CD4-positive, alpha-beta T cell treated with Interleukin-15 for 4 hours (primary cell): Measurements from ENCODE around the gene MRPL38.
A peak's percentile ranks its signal among the peaks of the same experiment; 100 is the strongest.
"Not testable (repeated sequence)": the region's sequence is repeated elsewhere in the genome, so short reads cannot be mapped to it uniquely, and the experiment has no call there.

Experiments
- DNase-seq: peaks from one replicate; pipeline ENCODE4 v3.0.0-alpha.2; 2020; ENCODE audit warnings: low spot score

The MRPL38 gene

GRCh38 chr17:75876190-75876937 is 28.3 kb downstream of the MRPL38 start:
- peak; percentile 86 for DNase-seq

- no peak for DNase-seq
These were observed 28.8 kb downstream of the MRPL38 start for GRCh38 chr17:75875940-75876189.

GRCh38 chr17:75875182-75875939 is 29.3 kb downstream of the MRPL38 start:
- DNase-seq: no peak

- no peak for DNase-seq
These were observed 30.1 kb downstream of the MRPL38 start for GRCh38 chr17:75874323-75875181.

GRCh38 chr17:75873587-75874322 is 30.9 kb downstream of the MRPL38 start:
- DNase-seq: no peak

GRCh38 chr17:75872434-75873351 is 32.0 kb downstream of the MRPL38 start:
- peak; percentile 73 for DNase-seq

GRCh38 chr17:75870228-75870627 is 34.5 kb downstream of the MRPL38 start:
- DNase-seq: not testable (repeated sequence)

- DNase-seq: no peak
These were observed 35.2 kb downstream of the MRPL38 start for GRCh38 chr17:75869282-75870141.

GRCh38 chr17:75868730-75869281 is 35.9 kb downstream of the MRPL38 start:
- DNase-seq: not testable (repeated sequence)

- not testable (repeated sequence) for DNase-seq
These were observed 39.1 kb downstream of the MRPL38 start for GRCh38 chr17:75865404-75866188.

GRCh38 chr17:75864887-75865286 is 39.8 kb downstream of the MRPL38 start:
- DNase-seq: peak; percentile 34

GRCh38 chr17:75864448-75864871 is 40.2 kb downstream of the MRPL38 start:
- peak; percentile 45 for DNase-seq

GRCh38 chr17:75861927-75862317 is 42.8 kb downstream of the MRPL38 start:
- no peak for DNase-seq

- not testable (repeated sequence) for DNase-seq
These were observed 45.3 kb downstream of the MRPL38 start for GRCh38 chr17:75859358-75859757.

GRCh38 chr17:75856062-75856756 is 48.5 kb downstream of the MRPL38 start:
- no peak for DNase-seq

GRCh38 chr17:75855310-75856061 is 49.2 kb downstream of the MRPL38 start, which contains the start of gene WBP2:
TSS of gene WBP2 (minus strand) at chr17:75855335. CDS start at chr17:75855297, 38 bp downstream.
- peak; percentile 99 for DNase-seq

GRCh38 chr17:75854881-75855309 is 49.8 kb downstream of the MRPL38 start:
- DNase-seq: no peak
